HepG2 (cell line): ENCODE data around the gene INKA1. TPM values are rescaled to one million over a fixed set of nuclear protein-coding genes. Genes with fewer than 3 reads are reported as not detected.

Experiments
- ARID2 ChIP-seq: sonication (generic); formaldehyde crosslinking; IDR thresholded peaks from 2 replicates; pipeline ENCODE4 v1.8.1; 2022; ENCODE audit warnings: mild to moderate bottlenecking, missing genetic modification reagents, borderline replicate concordance
- FOXC1 ChIP-seq: sonication (generic); formaldehyde crosslinking; IDR thresholded peaks from 2 replicates; pipeline ENCODE4 v1.8.0; 2022; ENCODE audit warnings: mild to moderate bottlenecking, missing genetic modification reagents, borderline replicate concordance
- GZF1 ChIP-seq: sonication (generic); formaldehyde crosslinking; IDR thresholded peaks from 2 replicates; pipeline ENCODE4 v1.5.1; 2020; ENCODE audit warnings: mild to moderate bottlenecking, missing genetic modification reagents
- MAFG ChIP-seq: sonication (generic); formaldehyde crosslinking; IDR thresholded peaks from 2 replicates; pipeline ENCODE4 v1.5.1; 2020; ENCODE audit warnings: mild to moderate bottlenecking, missing genetic modification reagents
- MTA1 ChIP-seq: sonication (generic); formaldehyde crosslinking; IDR thresholded peaks from 2 replicates; pipeline ENCODE4 v1.4.0; 2020; ENCODE audit warnings: missing genetic modification reagents, mild to moderate bottlenecking, borderline replicate concordance
- PRDM10 ChIP-seq: sonication (generic); formaldehyde crosslinking; IDR thresholded peaks from 2 replicates; pipeline ENCODE4 v1.4.0; 2020; ENCODE audit warnings: low read depth, missing genetic modification reagents
- TP53 ChIP-seq: sonication (generic); formaldehyde crosslinking; conservative IDR thresholded peaks from 2 replicates; pipeline ENCODE4 v1.4.0; 2020; ENCODE audit warnings: missing genetic modification reagents
- TRIM24 ChIP-seq: sonication (generic); formaldehyde crosslinking; IDR thresholded peaks from 2 replicates; pipeline ENCODE4 v1.8.0; 2022; ENCODE audit warnings: mild to moderate bottlenecking, missing genetic modification reagents
- ZNF260 ChIP-seq: sonication (generic); formaldehyde crosslinking; IDR thresholded peaks from 2 replicates; pipeline ENCODE4 v1.4.0; 2020; ENCODE audit warnings: missing genetic modification reagents, low read depth, mild to moderate bottlenecking, borderline replicate concordance
- ZSCAN29 ChIP-seq: sonication (generic); formaldehyde crosslinking; conservative IDR thresholded peaks from 2 replicates; pipeline ENCODE4 v1.4.0; 2020; ENCODE audit warnings: mild to moderate bottlenecking, missing genetic modification reagents
- ZSCAN9 ChIP-seq: IDR thresholded peaks from 2 replicates; pipeline ENCODE4 v1.6.1; 2016; ENCODE audit warnings: borderline replicate concordance
- polyA plus RNA-seq, 8 experiments: library from polyadenylated mRNA; depleted of rRNA in 3 of 8; stranded (reverse) in 7 of 8; unstranded in 1 of 8; fragments of >200 nt; fragmentation: Illumina TruSeq in 4 of 8; extraction: Trizol in 4 of 8; gene quantifications; 2 replicates each; pipeline versions ENCODE4 v1.2.1 to v1.2.3, GENCODE V29; 2011 to 2016; ENCODE audit warnings: low read depth in 4 of 8, missing spikeins in 1 of 8, mixed read lengths in 1 of 8; ENCODE audit not compliant: insufficient read depth in 1 of 8
- total RNA-seq, 5 experiments: library from RNA; depleted of rRNA; stranded (reverse); fragments of >200 nt; fragmentation: Illumina TruSeq; extraction: Trizol; gene quantifications; 2 replicates each; pipeline ENCODE4 v1.2.3, GENCODE V29; 2016; ENCODE audit warnings: low read depth in 1 of 5
- TF ChIP-seq, protein P1 (sequence below): sonication (generic); formaldehyde crosslinking; IDR thresholded peaks from 2 replicates; pipeline ENCODE4 v1.9.0; 2021; ENCODE audit warnings: mild to moderate bottlenecking, missing genetic modification reagents
- TF ChIP-seq, protein P2 (sequence below): sonication (generic); formaldehyde crosslinking; IDR thresholded peaks from 2 replicates; pipeline ENCODE4 v1.4.0; 2020; ENCODE audit warnings: mild to moderate bottlenecking, missing genetic modification reagents
- TF ChIP-seq, protein P3 (sequence below): sonication (generic); formaldehyde crosslinking; IDR thresholded peaks from 2 replicates; pipeline ENCODE4 v1.4.0; 2020; ENCODE audit warnings: missing genetic modification reagents

The INKA1 gene
- total and polyA plus RNA-seq, 2 of the 13 experiments (the other 11 are each of a cell fraction or from before 2014, with no cell fraction given) = 0.22 to 0.41 TPM

DNA sequence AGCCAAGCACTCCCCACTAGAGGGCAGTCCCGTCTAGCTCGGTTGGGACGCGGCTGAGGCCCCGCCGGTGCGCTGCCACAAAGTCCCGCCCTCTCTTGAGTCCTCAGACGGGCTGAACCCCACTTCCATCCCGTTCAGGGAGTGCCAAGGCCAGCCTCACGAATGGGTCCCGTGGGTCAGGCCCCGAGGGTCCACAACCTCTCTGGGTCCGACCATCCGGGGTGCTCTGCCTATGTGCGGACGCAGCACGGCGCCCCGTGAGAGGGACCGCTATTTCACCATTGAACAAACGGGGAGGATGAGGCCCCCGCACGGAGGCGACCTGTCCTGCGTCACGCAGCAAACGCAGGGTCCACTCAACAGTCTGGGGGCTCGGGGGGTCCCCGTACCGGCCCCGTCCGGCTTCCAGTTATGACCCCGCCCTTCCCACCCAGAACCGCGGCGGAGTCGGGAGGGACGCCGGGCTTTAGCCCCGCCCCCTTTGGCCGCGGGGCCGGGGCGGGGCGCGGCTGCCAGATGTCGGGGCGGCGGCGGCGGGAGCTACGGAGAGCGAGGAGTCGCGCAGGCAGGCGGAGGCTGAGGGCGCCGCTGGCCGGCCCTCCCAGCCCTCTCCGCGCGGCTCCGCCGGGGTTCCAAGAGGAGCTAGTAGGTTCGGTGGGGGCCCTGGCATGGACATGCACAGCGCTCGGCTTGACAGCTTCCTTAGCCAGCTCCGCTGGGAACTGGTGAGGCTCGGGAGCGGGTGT is at the start of gene INKA1 (continued):
- TF ChIP-seq, protein P1, sequence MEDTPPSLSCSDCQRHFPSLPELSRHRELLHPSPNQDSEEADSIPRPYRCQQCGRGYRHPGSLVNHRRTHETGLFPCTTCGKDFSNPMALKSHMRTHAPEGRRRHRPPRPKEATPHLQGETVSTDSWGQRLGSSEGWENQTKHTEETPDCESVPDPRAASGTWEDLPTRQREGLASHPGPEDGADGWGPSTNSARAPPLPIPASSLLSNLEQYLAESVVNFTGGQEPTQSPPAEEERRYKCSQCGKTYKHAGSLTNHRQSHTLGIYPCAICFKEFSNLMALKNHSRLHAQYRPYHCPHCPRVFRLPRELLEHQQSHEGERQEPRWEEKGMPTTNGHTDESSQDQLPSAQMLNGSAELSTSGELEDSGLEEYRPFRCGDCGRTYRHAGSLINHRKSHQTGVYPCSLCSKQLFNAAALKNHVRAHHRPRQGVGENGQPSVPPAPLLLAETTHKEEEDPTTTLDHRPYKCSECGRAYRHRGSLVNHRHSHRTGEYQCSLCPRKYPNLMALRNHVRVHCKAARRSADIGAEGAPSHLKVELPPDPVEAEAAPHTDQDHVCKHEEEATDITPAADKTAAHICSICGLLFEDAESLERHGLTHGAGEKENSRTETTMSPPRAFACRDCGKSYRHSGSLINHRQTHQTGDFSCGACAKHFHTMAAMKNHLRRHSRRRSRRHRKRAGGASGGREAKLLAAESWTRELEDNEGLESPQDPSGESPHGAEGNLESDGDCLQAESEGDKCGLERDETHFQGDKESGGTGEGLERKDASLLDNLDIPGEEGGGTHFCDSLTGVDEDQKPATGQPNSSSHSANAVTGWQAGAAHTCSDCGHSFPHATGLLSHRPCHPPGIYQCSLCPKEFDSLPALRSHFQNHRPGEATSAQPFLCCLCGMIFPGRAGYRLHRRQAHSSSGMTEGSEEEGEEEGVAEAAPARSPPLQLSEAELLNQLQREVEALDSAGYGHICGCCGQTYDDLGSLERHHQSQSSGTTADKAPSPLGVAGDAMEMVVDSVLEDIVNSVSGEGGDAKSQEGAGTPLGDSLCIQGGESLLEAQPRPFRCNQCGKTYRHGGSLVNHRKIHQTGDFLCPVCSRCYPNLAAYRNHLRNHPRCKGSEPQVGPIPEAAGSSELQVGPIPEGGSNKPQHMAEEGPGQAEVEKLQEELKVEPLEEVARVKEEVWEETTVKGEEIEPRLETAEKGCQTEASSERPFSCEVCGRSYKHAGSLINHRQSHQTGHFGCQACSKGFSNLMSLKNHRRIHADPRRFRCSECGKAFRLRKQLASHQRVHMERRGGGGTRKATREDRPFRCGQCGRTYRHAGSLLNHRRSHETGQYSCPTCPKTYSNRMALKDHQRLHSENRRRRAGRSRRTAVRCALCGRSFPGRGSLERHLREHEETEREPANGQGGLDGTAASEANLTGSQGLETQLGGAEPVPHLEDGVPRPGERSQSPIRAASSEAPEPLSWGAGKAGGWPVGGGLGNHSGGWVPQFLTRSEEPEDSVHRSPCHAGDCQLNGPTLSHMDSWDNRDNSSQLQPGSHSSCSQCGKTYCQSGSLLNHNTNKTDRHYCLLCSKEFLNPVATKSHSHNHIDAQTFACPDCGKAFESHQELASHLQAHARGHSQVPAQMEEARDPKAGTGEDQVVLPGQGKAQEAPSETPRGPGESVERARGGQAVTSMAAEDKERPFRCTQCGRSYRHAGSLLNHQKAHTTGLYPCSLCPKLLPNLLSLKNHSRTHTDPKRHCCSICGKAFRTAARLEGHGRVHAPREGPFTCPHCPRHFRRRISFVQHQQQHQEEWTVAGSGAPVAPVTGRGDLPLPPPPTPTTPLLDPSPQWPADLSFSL (CRISPR knock-in tag) = no peak
- no peak for TF ChIP-seq ZSCAN29 (CRISPR knock-in tag)
- TF ChIP-seq PRDM10 (CRISPR knock-in tag) = no peak
- no peak for TF ChIP-seq TRIM24 (CRISPR knock-in tag)
- TF ChIP-seq ZNF260 (CRISPR knock-in tag) = no peak
- TF ChIP-seq, protein P2, sequence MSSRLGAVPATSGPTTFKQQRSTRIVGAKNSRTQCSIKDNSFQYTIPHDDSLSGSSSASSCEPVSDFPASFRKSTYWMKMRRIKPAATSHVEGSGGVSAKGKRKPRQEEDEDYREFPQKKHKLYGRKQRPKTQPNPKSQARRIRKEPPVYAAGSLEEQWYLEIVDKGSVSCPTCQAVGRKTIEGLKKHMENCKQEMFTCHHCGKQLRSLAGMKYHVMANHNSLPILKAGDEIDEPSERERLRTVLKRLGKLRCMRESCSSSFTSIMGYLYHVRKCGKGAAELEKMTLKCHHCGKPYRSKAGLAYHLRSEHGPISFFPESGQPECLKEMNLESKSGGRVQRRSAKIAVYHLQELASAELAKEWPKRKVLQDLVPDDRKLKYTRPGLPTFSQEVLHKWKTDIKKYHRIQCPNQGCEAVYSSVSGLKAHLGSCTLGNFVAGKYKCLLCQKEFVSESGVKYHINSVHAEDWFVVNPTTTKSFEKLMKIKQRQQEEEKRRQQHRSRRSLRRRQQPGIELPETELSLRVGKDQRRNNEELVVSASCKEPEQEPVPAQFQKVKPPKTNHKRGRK (CRISPR knock-in tag) = no peak
- no peak for TF ChIP-seq GZF1
- TF ChIP-seq ZSCAN9 (CRISPR knock-in tag) = peak; percentile 64; the same call in 1 of the 2 replicates
- no peak for TF ChIP-seq MAFG (CRISPR knock-in tag)
- TF ChIP-seq MTA1 = peak; percentile 52; the same call in 1 of the 2 replicates
- peak; percentile 32; the same call in 1 of the 2 replicates for TF ChIP-seq FOXC1
- TF ChIP-seq TP53 (CRISPR knock-in tag) = no peak
- TF ChIP-seq ARID2 (CRISPR knock-in tag) = no peak
- TF ChIP-seq, protein P3, sequence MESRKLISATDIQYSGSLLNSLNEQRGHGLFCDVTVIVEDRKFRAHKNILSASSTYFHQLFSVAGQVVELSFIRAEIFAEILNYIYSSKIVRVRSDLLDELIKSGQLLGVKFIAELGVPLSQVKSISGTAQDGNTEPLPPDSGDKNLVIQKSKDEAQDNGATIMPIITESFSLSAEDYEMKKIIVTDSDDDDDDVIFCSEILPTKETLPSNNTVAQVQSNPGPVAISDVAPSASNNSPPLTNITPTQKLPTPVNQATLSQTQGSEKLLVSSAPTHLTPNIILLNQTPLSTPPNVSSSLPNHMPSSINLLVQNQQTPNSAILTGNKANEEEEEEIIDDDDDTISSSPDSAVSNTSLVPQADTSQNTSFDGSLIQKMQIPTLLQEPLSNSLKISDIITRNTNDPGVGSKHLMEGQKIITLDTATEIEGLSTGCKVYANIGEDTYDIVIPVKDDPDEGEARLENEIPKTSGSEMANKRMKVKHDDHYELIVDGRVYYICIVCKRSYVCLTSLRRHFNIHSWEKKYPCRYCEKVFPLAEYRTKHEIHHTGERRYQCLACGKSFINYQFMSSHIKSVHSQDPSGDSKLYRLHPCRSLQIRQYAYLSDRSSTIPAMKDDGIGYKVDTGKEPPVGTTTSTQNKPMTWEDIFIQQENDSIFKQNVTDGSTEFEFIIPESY (CRISPR knock-in tag) = peak; percentile 40; the same call in 1 of the 2 replicates
